ENCODE measurements around the gene CDX1.

CDX1 gene

GRCh38 chr5:150156027-150156368, 10.6 kb upstream of the CDX1 start:
- peak overlapping the region; percentile 68 for H3K4me3 ChIP-seq (ENCODE audit: low read depth, low read length)
- TF ChIP-seq, protein P1, sequence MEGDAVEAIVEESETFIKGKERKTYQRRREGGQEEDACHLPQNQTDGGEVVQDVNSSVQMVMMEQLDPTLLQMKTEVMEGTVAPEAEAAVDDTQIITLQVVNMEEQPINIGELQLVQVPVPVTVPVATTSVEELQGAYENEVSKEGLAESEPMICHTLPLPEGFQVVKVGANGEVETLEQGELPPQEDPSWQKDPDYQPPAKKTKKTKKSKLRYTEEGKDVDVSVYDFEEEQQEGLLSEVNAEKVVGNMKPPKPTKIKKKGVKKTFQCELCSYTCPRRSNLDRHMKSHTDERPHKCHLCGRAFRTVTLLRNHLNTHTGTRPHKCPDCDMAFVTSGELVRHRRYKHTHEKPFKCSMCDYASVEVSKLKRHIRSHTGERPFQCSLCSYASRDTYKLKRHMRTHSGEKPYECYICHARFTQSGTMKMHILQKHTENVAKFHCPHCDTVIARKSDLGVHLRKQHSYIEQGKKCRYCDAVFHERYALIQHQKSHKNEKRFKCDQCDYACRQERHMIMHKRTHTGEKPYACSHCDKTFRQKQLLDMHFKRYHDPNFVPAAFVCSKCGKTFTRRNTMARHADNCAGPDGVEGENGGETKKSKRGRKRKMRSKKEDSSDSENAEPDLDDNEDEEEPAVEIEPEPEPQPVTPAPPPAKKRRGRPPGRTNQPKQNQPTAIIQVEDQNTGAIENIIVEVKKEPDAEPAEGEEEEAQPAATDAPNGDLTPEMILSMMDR (IDR thresholded peaks at IDR 0.05; ENCODE audit: low read depth, low read length): no peak
- in situ Hi-C loops (cut with HindIII; ENCODE audit: low sequenced_read_pairs): no loop called here
- DNase-seq (ENCODE audit: low read depth, low spot score): no peak

DNA sequence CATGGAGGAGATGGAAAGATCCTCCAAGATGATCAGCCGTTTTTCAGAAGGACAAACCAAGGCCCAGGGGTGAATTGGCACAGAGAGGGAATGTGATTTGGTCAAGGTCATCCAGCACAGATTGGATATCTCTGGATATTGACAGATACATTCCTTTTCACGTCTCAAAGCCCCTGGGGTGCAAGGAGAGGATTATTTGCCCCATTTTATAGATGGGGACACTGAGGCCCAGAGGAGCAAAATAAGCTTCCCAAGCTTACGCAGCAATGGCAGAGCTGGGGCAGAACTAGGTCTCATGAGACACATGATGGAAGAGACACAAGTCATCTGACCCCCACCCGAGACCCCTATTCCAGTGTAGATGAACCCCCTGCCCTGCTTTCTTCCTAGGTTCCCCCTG, 10.0 kb upstream of the CDX1 start:
- DNase-seq (ENCODE audit: low read depth, low spot score): no peak
- TF ChIP-seq, protein P1 (IDR thresholded peaks at IDR 0.05; ENCODE audit: low read depth, low read length): no peak
- H3K4me3 ChIP-seq (ENCODE audit: low read depth, low read length): no peak overlapping the region
- in situ Hi-C loops (cut with HindIII; ENCODE audit: low sequenced_read_pairs): no loop called here

GRCh38 chr5:150157168-150157567, 9.4 kb upstream of the CDX1 start:
- no peak for DNase-seq (ENCODE audit: low read depth, low spot score)
- H3K4me3 ChIP-seq (ENCODE audit: low read depth, low read length): no peak overlapping the region
- in situ Hi-C loops (cut with HindIII; ENCODE audit: low sequenced_read_pairs): no loop called here
- TF ChIP-seq, protein P1 (IDR thresholded peaks at IDR 0.05; ENCODE audit: low read depth, low read length): no peak

- peak; percentile 35 for DNase-seq (ENCODE audit: low read depth, low spot score)
- H3K4me3 ChIP-seq (ENCODE audit: low read depth, low read length): no peak overlapping the region
- TF ChIP-seq, protein P1 (IDR thresholded peaks at IDR 0.05; ENCODE audit: low read depth, low read length): no peak
- in situ Hi-C loops (cut with HindIII; ENCODE audit: low sequenced_read_pairs): no loop called here
Observed at GRCh38 chr5:150158170-150158949, 8.2 kb upstream of the CDX1 start.

DNA sequence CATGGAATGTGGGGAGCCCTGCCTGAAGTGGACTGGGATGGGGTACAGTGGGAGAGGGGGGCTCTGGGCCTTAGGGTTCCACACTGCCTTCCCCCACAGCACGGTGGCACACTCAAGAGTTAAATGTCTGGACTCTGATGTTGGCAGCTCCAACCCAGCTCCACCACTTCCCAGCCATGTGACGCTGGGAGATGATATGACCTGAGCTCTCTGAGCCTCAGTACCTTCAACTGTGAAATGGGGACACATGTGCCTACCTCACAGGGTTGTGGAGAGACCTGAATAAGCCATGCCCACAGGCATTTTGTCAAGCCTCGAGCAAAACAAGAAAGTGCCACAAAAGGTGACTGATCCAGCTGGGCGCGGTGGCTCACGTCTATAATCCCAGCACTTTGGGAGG, 7.5 kb upstream of the CDX1 start:
- H3K4me3 ChIP-seq (ENCODE audit: low read depth, low read length): no peak overlapping the region
- TF ChIP-seq, protein P1 (IDR thresholded peaks at IDR 0.05; ENCODE audit: low read depth, low read length): no peak
- DNase-seq (ENCODE audit: low read depth, low spot score): no peak
- in situ Hi-C loops (cut with HindIII; ENCODE audit: low sequenced_read_pairs): no loop called here

GRCh38 chr5:150159741-150160179, 6.8 kb upstream of the CDX1 start:
- in situ Hi-C loops (cut with HindIII; ENCODE audit: low sequenced_read_pairs): no loop called here
- DNase-seq (ENCODE audit: low read depth, low spot score): peak; percentile 67
- TF ChIP-seq, protein P1 (IDR thresholded peaks at IDR 0.05; ENCODE audit: low read depth, low read length): no peak
- H3K4me3 ChIP-seq (ENCODE audit: low read depth, low read length): no peak overlapping the region
